Measurements from ENCODE around the gene PARD3.

The PARD3 gene

GRCh38 chr10:34861293-34862021, 46.4 kb upstream of the PARD3 start:
- no peaks in the 10 kb centered on the region for H3F3A ChIP-seq (ENCODE audit: insufficient read depth)
- TF ChIP-seq CTCF (IDR thresholded peaks at IDR 0.05; ENCODE audit: insufficient read depth, low read length, poor library complexity, severe bottlenecking) = no peak
- TF ChIP-seq EZH2phosphoT487 (conservative IDR thresholded peaks at IDR 0.05; ENCODE audit: low read length) = no peak
- no peaks in the 10 kb centered on the region for H3K9me2 ChIP-seq (replicated peaks; ENCODE audit: insufficient read depth, low read length)
- no peaks in the 10 kb centered on the region for H3K9me3 ChIP-seq (ENCODE audit: insufficient read depth, low read length)
- no peaks in the 10 kb centered on the region for H4K20me1 ChIP-seq (ENCODE audit: low read depth, low read length)
- no peak overlapping the region for H2AFZ ChIP-seq (ENCODE audit: low read depth, low read length, severe bottlenecking)
- H3K4me2 ChIP-seq (ENCODE audit: low read depth, low read length, poor library complexity, severe bottlenecking) = no peak overlapping the region
- H3K36me3 ChIP-seq (ENCODE audit: low read length) = no peaks in the 10 kb centered on the region
- no peak overlapping the region for H3K27ac ChIP-seq (ENCODE audit: low read depth, low read length)
- H3K27me3 ChIP-seq (ENCODE audit: low read length) = no peaks in the 10 kb centered on the region
- no peak overlapping the region for H3K9ac ChIP-seq (ENCODE audit: low read length)
- H3K79me2 ChIP-seq (ENCODE audit: insufficient read depth, low read length) = no peaks in the 10 kb centered on the region
- no peak overlapping the region for H3K4me3 ChIP-seq (ENCODE audit: insufficient read depth, low read length, poor library complexity, severe bottlenecking)

GRCh38 chr10:34859170-34859569, 44.1 kb upstream of the PARD3 start:
- Histone ChIP-seq H2AFZ (ENCODE audit: low read depth, low read length, severe bottlenecking) (no peak overlapping the region), H3K9me3 (ENCODE audit: insufficient read depth, low read length) (no peaks in the 10 kb centered on the region), H3K27me3 (ENCODE audit: low read length) (no peaks in the 10 kb centered on the region), H3K9ac (ENCODE audit: low read length) (no peak overlapping the region), H3K27ac (ENCODE audit: low read depth, low read length) (no peak overlapping the region), H3K4me3 (ENCODE audit: insufficient read depth, low read length, poor library complexity, severe bottlenecking) (no peak overlapping the region), H3K9me2 (replicated peaks; ENCODE audit: insufficient read depth, low read length) (no peaks in the 10 kb centered on the region), H4K20me1 (ENCODE audit: low read depth, low read length) (no peaks in the 10 kb centered on the region), H3K4me2 (ENCODE audit: low read depth, low read length, poor library complexity, severe bottlenecking) (no peak overlapping the region), H3K79me2 (ENCODE audit: insufficient read depth, low read length) (no peaks in the 10 kb centered on the region), H3K36me3 (ENCODE audit: low read length) (no peaks in the 10 kb centered on the region), H3F3A (ENCODE audit: insufficient read depth) (no peaks in the 10 kb centered on the region)
- no peak for TF ChIP-seq CTCF (IDR thresholded peaks at IDR 0.05; ENCODE audit: insufficient read depth, low read length, poor library complexity, severe bottlenecking)

GRCh38 chr10:34858003-34858402, 42.9 kb upstream of the PARD3 start:
- TF ChIP-seq EZH2phosphoT487 (conservative IDR thresholded peaks at IDR 0.05; ENCODE audit: low read length) (no peak), CTCF (IDR thresholded peaks at IDR 0.05; ENCODE audit: insufficient read depth, low read length, poor library complexity, severe bottlenecking) (no peak)
- no peaks in the 10 kb centered on the region for H3K36me3 ChIP-seq (ENCODE audit: low read length)

More at GRCh38 chr10:34858003-34858402, 42.9 kb upstream of the PARD3 start:
- H3K9me3 ChIP-seq (ENCODE audit: insufficient read depth, low read length) = no peaks in the 10 kb centered on the region
- no peaks in the 10 kb centered on the region for H4K20me1 ChIP-seq (ENCODE audit: low read depth, low read length)
- H3K4me2 ChIP-seq (ENCODE audit: low read depth, low read length, poor library complexity, severe bottlenecking) = no peak overlapping the region
- no peak overlapping the region for H2AFZ ChIP-seq (ENCODE audit: low read depth, low read length, severe bottlenecking)
- no peaks in the 10 kb centered on the region for H3K27me3 ChIP-seq (ENCODE audit: low read length)
- H3K4me3 ChIP-seq (ENCODE audit: insufficient read depth, low read length, poor library complexity, severe bottlenecking) = no peak overlapping the region
- no peak overlapping the region for H3K27ac ChIP-seq (ENCODE audit: low read depth, low read length)
- no peak overlapping the region for H3K9ac ChIP-seq (ENCODE audit: low read length)
- no peaks in the 10 kb centered on the region for H3K79me2 ChIP-seq (ENCODE audit: insufficient read depth, low read length)
- H3K9me2 ChIP-seq (replicated peaks; ENCODE audit: insufficient read depth, low read length) = no peaks in the 10 kb centered on the region
- H3F3A ChIP-seq (ENCODE audit: insufficient read depth) = no peaks in the 10 kb centered on the region
